NCI-H2171 (cell line): ENCODE results near the gene PCSK9.
A peak's percentile ranks its signal among the peaks of the same experiment; 100 is the strongest.

Source experiments
- DNase-seq: peaks from one replicate; lab custom pipeline; 2025; lab: John Stamatoyannopoulos, UW

Gene PCSK9

DNA sequence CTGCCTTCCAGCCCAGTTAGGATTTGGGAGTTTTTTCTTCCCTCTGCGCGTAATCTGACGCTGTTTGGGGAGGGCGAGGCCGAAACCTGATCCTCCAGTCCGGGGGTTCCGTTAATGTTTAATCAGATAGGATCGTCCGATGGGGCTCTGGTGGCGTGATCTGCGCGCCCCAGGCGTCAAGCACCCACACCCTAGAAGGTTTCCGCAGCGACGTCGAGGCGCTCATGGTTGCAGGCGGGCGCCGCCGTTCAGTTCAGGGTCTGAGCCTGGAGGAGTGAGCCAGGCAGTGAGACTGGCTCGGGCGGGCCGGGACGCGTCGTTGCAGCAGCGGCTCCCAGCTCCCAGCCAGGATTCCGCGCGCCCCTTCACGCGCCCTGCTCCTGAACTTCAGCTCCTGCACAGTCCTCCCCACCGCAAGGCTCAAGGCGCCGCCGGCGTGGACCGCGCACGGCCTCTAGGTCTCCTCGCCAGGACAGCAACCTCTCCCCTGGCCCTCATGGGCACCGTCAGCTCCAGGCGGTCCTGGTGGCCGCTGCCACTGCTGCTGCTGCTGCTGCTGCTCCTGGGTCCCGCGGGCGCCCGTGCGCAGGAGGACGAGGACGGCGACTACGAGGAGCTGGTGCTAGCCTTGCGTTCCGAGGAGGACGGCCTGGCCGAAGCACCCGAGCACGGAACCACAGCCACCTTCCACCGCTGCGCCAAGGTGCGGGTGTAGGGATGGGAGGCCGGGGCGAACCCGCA, at the start of gene PCSK9:
PCSK9 (plus strand) TSS at position 207 of the 741 bp plus-strand sequence; CDS start at position 497, 290 bp downstream.
- peak; percentile 54 for DNase-seq

DNA sequence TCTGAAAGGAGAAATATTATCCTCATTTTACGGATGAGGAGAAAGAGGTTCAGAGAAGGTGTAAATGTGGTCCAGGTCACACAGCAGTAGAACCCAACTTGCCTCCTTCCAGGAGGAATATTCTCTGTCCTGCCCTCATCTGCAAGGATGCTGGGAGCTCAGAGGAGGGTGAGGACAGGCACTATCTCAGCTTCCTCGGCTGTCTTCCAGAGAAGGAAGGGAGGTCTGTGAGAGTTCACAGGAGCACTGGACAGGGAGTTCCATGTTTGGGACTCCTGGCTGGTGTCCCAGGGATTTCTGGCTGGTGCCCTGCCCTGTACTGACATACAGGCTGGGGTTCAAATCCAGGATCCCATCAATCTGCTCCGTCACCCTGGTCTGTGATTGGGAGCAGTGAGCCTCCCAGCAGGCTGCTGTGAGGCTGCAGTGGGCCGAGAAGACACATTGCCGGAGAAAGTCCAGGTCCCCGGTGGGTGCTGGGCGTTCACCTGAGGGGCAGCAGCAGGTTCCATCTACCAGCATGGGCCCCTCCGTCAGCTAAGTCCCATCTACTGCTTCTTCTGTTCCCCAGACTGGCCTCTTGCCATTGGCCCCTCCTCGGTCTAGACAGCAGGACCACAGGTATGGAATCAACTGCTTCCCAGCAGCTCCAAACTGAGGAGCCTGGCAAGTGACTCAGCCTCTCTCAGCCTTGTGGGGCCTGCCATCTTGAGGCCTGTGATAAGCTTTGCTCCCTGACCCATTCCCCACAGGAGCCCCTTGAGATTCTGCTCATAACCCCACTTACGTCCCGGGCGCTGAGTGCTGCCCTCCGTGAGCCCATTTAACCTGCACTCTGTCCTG, 49.2 kb upstream of the PCSK9 start:
- DNase-seq = no peak

DNA sequence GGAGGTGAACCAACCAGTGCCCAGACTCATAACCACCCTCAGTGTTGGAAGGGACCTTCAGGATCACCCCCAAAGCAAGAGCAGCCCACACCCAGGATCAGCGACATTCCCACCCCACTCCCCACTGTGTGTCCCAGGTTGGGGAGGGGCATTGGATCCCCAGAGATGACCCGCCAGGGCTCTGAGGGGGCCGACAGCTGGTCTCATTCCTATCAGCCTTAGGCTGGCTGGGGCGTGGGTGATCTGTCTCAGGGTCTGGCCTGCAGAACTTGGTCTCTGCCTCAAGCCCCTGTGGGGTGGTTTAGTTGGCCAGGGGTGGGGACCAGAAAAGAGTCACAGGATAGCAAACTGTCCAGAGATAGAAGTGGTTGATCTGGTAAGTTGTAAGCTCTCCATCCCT, 48.4 kb upstream of the PCSK9 start:
- DNase-seq = no peak

GRCh38 chr1:54991939-54992338, 47.4 kb upstream of the PCSK9 start:
- DNase-seq = no peak

- DNase-seq = no peak
Measured at GRCh38 chr1:54993140-54993539, 46.2 kb upstream of the PCSK9 start.

DNA sequence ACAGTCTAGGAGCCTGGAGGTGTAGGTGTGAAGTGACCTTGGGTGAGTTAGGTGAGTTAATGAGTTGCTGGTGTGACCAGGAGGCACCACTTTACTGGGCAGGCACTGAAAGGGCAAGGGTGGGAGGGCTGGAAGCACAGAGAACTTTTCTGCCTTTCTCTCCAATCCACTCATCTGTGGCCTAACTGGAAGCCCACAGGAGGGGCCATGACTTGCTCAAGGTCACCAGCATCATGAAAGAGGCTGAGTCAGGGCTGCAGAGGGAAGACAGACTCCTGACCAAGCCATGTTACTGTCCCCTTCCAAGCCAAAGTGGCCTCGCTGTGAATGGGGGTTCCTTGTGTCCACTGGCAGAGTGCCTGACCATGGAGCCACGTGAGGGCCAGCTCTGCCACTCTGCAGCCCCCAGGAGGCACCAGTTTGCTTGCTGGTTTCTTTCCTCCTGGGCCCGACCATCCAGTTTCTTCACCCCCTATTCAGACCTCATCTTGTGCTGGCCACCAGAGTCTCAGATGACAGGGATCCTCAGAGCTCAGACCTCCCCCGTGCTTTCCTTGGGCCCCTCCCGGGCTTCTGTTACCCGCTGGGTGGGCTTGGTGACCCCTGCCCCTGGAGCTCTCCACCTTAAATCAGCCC, 44.9 kb upstream of the PCSK9 start:
- DNase-seq = no peak

DNA sequence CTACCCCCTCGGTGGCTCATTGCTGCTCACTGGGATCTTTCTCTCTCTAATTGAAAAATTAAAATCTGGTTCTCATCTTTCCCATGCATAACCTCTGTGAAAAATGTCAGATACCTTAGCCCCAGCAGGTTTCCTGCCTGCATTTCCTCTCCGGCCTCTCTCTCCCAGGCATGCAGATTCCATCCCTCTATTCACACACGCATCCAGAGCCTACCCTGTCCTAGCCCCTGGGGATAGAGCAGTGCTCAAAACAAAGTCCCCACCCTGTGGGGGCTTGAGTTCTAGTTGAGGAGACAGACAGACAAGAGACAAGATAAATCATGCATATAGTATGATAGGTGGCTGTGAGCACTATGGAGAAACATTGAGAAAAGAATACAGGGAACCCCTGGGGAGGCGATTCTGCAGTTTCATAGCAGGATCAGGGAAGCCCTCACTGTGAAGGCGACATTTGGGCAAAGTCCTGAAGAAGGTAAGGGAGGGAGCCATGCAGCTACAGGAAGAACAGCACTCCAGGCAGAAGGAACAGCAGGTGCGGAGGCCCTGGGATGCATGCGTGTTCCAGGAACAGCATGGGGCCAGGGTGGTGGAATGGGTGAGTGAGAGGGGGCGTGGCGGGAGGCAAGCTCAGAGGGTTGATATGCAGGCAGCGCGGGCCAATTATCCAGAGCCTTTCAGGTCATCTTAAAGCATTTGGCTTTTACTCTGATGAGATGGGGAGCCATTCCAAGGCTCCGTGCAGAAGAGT, 44.2 kb upstream of the PCSK9 start:
- DNase-seq = no peak

DNA sequence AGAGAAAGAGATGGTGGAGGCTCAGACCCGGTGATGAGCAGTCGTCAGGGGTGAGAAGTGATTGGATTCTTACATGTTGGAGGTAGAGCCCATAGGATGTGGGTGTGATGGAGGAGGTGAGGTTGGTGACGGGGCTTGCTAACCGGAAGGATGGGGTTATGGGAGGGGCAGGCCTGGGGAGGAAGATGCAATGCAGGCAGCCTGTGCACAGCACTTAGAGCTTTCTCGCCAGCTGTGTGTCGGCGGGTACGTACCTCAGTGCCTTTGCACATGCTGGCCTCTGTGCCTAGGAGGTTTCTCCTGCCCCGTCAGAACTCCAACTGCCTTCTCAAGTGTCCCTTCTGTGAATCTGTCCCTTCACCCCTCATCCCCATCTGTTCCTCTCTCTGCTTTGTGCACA, 43.5 kb upstream of the PCSK9 start:
- no peak for DNase-seq

DNA sequence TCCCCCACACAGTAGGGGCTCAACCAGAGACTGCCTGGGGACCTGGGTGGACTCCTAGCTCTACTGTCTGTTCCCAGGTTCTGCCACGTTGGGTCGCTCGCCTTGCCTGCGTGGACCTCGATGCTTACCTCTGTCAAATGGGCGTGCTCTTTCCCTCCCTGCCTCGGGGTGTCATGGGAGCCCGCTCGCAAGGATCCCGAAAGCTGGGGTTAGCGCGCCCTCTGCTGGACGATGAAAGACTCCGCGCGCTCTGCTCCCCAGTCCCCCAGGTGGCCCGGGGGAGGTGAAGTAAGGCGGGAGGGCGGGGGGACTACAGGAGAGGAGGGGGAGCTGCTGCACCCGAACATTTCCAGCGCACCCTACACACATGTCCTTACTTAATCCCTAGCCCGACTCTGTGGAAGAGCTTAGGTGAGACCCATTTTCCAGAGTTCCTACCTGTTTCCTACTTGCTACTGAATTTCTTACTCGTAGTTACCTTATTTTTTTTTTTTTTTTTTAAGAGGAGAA, 42.9 kb upstream of the PCSK9 start:
- peak; percentile 44 for DNase-seq

- no peak for DNase-seq
Measured at GRCh38 chr1:54996869-54997710, 42.3 kb upstream of the PCSK9 start.

DNA sequence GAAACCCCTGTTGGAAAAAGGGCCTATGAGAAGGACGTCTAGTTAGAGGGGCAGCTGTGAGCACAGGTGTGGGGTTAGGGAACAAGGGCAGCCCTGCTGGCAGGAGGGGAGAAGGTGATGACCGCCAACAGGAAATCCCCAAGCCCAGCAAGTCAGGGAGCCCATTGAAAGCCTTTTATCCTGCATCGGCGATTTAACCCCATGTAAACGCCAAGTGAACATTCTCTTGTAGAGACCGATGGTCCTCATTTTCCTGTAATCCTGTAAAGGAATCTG, 41.7 kb upstream of the PCSK9 start:
- DNase-seq = no peak

DNA sequence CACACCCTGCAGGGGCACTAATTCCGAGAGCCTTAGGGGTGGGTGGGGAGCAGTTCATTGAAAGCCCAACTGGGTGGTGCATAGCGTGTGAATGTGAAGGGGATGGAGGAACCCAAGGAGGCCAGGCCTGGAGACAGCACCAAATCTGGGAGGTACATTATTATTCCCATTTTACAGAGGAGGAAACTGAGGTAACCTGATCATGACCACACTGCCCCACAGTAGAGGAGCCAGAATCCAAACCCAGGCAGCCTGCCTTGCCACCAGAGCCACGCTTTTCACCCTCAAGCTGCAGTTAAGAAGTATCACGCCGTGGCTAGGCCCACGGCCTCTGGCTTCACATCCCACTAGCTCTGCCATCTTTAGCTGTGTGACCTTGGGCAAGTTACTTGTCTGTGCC, 41.2 kb upstream of the PCSK9 start:
- DNase-seq = no peak

DNA sequence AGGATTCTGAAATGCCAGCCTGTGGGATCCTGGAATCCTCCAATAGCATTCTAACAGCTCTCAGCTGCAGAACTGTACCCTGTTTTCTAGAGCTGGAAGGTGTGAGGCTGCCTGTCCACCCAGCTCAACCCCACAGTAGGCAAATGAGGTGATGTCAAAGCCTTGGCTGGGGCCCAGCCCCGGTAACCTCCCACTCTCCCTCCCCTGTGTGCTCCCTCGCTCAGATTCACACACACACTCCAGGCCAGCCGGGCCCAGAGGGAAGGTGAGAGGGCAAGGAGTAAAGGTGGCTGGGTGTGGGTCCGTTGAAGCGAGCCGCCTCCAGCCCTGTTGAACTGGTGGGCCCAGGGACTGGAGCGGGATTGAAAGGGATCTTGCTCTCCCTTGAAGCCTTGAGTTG, 40.7 kb upstream of the PCSK9 start, which contains the start of gene BSND:
BSND (plus strand) TSS at position 257 of the 400 bp plus-strand sequence. CDS start 254 bp downstream, outside the sequence.
- no peak for DNase-seq

DNA sequence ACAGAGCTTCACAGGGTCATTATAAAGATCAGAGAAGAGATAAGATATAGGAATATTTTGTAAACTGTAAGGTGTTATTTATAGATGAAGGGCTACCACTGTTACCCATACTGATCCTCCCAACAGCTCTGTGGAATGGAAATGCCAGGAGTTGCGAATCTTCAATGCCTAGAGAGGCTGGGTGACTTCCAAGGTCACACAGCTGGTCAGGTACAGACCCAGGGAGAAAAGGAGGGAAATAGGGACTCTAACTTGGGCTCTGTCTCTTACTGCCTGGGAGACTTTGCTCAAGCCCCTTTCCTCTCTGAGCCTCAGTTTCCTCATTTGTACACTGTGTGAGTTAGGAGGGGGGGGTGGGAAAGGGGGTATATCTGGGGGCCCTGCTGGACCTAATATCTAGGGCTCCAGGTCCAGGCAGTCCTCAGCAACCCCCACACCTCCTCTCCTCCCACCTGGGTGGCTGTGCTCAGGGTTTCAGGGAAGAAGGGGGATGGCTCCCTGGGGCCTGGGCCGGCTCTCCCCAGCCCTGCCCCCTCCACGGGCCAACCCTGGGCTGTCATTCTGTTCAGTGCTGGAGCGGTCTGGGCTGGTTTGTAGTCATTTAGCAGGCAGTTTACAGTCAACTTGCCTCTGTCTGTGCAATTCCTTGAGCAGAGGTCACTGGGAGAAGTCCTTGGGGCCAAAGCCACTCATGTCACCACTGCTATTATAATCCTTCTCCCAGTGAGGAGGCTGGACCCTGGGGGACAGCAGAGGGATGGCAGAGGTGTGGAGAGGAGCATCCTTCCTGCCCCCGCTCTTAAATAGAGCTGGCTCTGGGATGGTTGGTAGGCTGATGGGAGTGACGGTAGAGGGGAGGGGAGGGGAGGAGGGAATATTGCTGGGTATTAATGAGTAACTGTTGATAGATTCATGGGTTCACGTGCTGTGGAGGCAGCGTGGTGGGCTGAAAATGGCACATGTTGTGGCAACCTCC, 39.0 kb upstream of the PCSK9 start:
- no peak for DNase-seq

DNA sequence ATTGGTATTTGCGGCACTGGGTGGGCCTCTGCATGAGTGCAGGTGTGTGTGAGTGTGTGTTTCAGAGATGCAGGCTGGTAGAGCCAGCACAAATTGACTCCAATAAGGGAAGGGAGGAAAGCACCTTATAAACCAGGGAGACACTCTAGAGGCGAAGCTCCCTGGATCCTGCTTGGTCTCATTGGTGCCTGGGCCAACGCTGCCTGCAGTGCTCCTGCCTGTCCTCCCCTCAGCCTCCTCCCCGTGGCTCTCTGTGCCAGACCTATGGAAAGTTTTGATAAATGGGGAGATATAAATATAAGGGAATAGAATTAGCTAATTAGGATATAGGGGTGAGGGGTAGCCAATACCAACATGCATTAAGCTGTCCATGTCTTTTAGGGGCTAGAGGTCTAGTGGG, 38.0 kb upstream of the PCSK9 start:
- DNase-seq = no peak

GRCh38 chr1:55002686-55003085, 36.7 kb upstream of the PCSK9 start:
- no peak for DNase-seq

DNA sequence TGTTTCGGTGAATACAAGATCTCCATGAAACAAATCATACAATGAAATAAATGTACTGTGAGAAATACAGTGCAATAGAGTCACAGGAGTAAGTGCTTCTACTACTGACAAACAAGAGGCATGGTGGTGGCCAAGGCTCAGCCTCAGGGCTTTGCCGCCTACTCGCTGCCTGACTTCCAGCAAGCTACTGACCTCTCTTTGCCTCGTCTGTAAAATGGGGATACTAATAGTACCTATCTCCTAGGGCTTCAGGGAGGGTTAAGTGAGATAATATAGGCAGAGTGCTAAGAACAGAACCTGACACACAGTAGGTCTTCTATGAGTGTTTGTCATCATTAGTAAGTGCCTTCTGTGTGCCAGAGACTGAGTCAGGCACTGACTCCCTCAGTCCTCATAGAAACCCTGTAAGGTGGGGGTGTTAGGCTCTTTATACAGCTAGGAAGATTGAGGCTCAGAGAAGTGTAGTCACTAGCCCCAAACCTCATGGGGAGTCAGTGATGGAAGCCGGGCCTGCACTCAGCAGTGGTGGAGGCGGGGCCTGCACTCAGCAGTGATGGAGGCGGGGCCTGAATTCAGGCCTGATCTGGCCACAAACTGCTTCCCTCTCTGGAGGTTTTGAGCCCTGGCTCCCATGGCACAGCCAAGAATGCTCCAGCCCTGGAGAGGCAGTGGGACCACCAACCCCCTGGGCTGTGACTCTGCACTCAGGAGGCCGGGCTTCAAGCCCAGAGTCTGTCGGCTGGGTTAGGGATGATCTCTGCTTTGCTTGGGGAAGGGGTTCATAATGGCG, 33.8 kb upstream of the PCSK9 start:
- DNase-seq = no peak

- DNase-seq = no peak
Measured at GRCh38 chr1:55006931-55007330, 32.4 kb upstream of the PCSK9 start.

DNA sequence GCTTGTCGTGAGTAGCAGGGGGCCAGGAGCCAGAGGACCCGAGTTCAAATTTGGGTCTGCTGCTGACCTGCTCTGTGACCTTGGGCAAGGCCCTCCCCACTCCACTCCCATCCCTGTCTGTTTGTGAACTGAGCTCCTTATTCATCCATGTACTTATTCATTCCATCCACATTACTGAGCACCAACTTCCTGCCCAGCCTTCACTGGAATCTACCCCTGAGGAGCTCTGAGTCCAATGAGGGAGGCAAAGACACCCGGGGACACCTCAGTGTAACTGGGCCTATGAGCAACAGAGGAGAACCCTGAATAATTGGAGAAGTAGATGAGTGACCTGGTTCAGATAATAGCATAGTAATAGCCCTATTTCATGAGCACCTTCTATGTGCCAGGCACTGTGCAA, 31.7 kb upstream of the PCSK9 start:
- DNase-seq = no peak
